Aorta (tissue), 5 donors: ENCODE data around the gene HCST. TPM values are rescaled to one million over a fixed set of nuclear protein-coding genes. Genes with fewer than 3 reads are reported as not detected.

Experiments
- ATAC-seq: fragments of 200-7000 bp; cut with Tn5 transposase; one replicate; pipeline ENCODE4 v1.9.1; 2022; ENCODE audit warnings: moderate library complexity; ENCODE audit not compliant: low FRiP score
- DNase-seq, 2 donors: peaks; one replicate each; pipeline ENCODE4 v3.0.0-alpha.2; 2020
- H3K27ac ChIP-seq, 2 donors: one replicate each; pipeline ENCODE4 v1.5.1; 2013; ENCODE audit warnings: low read length in 2 of 2, mild to moderate bottlenecking in 2 of 2, moderate library complexity in 2 of 2, control low read depth in 1 of 2, inconsistent platforms in 1 of 2, low read depth in 1 of 2
- H3K27me3 ChIP-seq, 2 donors: one replicate each; pipeline ENCODE4 v1.6.1; 2013; ENCODE audit warnings: control low read depth in 1 of 2, low read length in 1 of 2, mild to moderate bottlenecking in 1 of 2, moderate library complexity in 1 of 2; ENCODE audit not compliant: insufficient read depth in 2 of 2, control insufficient read depth in 1 of 2
- H3K36me3 ChIP-seq, 2 donors: one replicate each; pipeline ENCODE4 v1.6.1; 2013; ENCODE audit warnings: control low read depth in 1 of 2, low read length in 1 of 2, mild to moderate bottlenecking in 1 of 2; ENCODE audit not compliant: insufficient read depth in 2 of 2, control insufficient read depth in 1 of 2
- H3K4me1 ChIP-seq, 2 donors: one replicate each; pipeline ENCODE4 v1.6.1; 2013; ENCODE audit warnings: low read length in 2 of 2, control low read depth in 1 of 2, mild to moderate bottlenecking in 1 of 2, moderate library complexity in 1 of 2; ENCODE audit not compliant: insufficient read depth in 2 of 2, control insufficient read depth in 1 of 2
- H3K4me3 ChIP-seq, 2 donors: one replicate each; pipeline ENCODE4 v1.5.1; 2013; ENCODE audit warnings: low read length in 2 of 2, control low read depth in 1 of 2, mild to moderate bottlenecking in 1 of 2
- H3K9me3 ChIP-seq: one replicate; pipeline ENCODE4 v1.6.1; 2013; ENCODE audit warnings: mild to moderate bottlenecking, low read length; ENCODE audit not compliant: control insufficient read depth
- WGBS, 2 donors: extraction: QIAGEN DNeasy Blood & Tissue Kit; methylation state at CpG; one replicate each; pipeline ENCODE4 v1.1.7; 2013; 5-methylcytosine and 5-hydroxymethylcytosine counted together
- intact Hi-C, 2 donors: fragments of 100-400 bp; cut with DNase I; formaldehyde crosslinking; loops; one replicate each; pipeline versions ENCODE4 v1.14.2 to v1.15.0; 2022
- polyA plus RNA-seq, 2 donors: library from polyadenylated mRNA; stranded (reverse); fragments of 200-250 nt; gene quantifications; one replicate each; pipeline ENCODE4 v1.2.3, GENCODE V29; 2013
- total RNA-seq, 2 donors: library from RNA; stranded (reverse); fragmentation: NEBNext Ultra II Directional; extraction: Animal tissue kit (Norgen Biotek cat#: 25700); gene quantifications; one replicate each; pipeline ENCODE4 v1.2.1, GENCODE V29; 2021
- donor health status: healthy with polysubstance abuse.
- donor health status: Bipolar disorder and iron deficiency.
- donor health status: DM: no; HTN: no; CAD: no.
- donor health status: DM: no; HTN: no; CAD: no.
- donor health status: DM: yes; HTN: yes; CAD: no.

The HCST gene
- total and polyA plus RNA-seq, 4 donors = 7.3 to 20.9 (median 18.7) TPM

DNA sequence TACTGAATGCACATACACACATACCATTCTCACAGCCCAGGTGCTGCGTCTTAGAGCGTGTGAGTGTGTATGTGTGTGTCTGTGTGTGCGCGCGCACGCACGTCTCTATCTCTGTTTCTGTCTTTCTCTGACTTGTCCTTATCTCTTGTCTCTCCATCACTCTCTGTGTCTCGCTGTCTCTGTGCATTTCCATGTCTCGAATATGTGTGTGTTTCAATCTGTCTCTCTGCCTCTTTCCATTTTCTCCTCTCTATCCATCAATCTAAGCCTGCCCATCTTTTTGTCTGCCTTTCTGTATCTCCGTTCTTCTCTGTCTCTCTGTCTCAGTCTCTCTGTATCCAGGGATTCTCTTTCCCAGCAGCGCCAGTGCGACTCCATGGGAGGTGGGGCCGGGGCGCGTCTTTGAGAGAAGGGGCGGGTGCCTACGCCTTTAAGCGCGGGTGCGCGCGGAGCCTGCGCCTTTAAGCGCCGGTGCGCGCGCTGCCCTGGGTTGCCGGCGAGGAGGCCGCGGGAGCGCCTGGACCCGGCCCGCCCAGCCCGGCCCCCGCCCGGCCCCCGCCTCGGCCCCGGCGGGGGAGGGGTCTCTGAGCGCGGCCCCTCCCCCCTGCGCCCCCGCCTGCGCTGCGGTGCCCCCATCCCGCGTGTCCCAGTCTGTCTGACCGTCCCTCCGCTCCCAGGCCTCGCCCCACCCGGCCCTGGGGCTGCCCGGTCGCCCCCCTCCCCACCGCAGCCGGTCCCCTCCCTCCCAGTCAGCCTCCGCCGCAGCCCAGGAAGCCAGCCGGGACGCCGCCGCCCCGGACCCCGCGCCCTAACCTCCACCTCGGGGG, 33.8 kb downstream of the HCST start, which contains the start of gene LRFN3:
LRFN3 (plus strand) TSS at position 464 of the 827 bp plus-strand sequence. CDS start 3,052 bp downstream, outside the sequence.
- Histone ChIP-seq H3K4me1 (no peaks in the 10 kb centered on the region), H3K4me3 (peak within 1 kb of the TSS; percentile 47 to 92), H3K9me3 (no peaks in the 10 kb centered on the region), H3K27ac (peak within 1 kb of the TSS in 1 of 2 donors; percentile 30), H3K36me3 (peaks cover 0 to 2% of the 10 kb centered on the region in 2 donors), H3K27me3 (no peaks in the 10 kb centered on the region)
- 1 to 2% methylated on average over 39 to 68 of the region's 68 CpGs for WGBS, 2 donors
- intact Hi-C loops = loop anchor here in 1 of 2 donors (10.0 kb wide), 1 partner anchor 61 kb away; no protein-coding TSS in a partner anchor
- DNase-seq (peak; percentile 82 to 93), ATAC-seq (peak; percentile 42)

DNA sequence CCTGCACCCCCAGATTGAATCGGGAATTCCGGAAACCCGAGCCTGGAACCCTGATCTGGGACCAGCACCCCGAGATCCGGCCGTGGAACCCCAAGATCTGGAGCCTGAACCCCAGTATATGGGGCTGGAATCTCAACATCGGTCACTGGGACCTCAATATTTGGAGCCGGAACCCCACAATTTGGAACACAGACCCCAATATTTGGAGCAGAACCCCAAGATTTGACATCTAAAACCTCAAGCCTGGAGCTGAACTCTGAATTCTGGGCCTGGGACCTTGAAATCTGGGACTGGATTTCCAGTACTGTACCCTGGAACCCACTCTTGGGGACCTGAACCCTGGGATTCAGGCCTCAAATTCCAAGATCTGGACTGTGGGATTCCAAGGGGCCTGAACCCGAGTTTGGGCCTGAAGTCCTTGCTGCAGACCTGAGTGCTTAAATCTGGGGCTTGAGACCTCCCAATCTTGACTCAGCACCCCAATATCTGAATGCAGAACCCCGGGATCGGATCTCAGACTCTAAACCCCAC, 34.5 kb downstream of the HCST start:
- Histone ChIP-seq H3K36me3 (peaks cover 0 to 2% of the 10 kb centered on the region in 2 donors), H3K4me3 (peak overlapping the region; percentile 47 to 92), H3K27ac (no peak overlapping the region), H3K4me1 (no peaks in the 10 kb centered on the region), H3K9me3 (no peaks in the 10 kb centered on the region), H3K27me3 (no peaks in the 10 kb centered on the region)
- DNase-seq = peak in 1 of 2 donors; percentile 26
- ATAC-seq = no peak
- intact Hi-C loops = loop anchor here in 1 of 2 donors (10.0 kb wide), 1 partner anchor 62 kb away; no protein-coding TSS in a partner anchor
- 21 to 23% methylated on average over 11 of the region's 11 CpGs for WGBS, 2 donors

DNA sequence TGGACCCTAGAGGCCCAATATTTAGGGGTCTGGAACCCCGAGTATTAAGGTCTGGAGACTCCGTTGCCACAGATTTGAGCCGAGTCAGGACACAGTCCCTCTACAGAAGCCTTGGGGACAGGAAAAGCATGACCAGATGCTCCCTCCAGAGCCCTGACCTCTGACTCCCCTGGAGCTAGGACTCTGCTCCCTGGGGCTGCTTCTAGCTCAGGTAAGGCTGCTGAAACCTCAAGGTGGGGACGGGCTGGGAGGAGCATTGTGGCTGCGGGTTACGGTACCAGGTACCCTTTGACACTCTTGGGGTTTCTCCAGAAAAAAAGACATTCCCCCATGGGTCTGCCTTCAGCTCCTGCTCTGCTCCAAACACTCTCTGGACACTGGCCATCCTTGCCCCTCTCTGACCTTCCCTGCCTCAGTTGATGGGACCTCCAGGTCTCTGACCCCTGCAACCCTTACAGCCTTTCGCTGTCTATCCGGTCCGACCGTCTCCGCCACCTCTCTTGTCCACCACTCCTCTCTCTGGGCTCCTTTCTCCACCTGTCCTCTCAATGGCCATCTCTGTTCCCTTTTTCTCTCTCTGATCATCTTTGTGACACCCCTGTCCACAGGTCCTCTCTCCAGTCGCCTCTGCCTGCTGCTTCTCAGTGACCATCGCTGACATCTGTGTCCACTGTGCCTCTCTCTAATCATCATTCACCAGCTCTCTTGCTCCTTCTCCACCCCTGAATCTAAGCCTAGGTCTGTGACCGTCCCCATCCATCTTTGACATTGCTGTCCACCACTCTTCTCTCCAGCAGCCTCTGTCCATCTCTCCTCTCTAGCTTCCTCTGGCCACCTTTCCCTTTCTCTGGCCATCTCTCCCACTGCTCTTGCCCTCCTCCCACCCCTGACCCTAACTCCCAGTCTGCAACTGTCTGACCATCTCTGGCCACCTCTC, 35.3 kb downstream of the HCST start:
- ATAC-seq (peak; percentile 3), DNase-seq (peak in 1 of 2 donors; percentile 48)
- H3K36me3 ChIP-seq = peaks cover 0 to 4% of the 10 kb centered on the region in 2 donors
- H3K27me3 ChIP-seq = no peaks in the 10 kb centered on the region
- intact Hi-C loops = loop anchor here in 1 of 2 donors (10.0 kb wide), 1 partner anchor 63 kb away; no protein-coding TSS in a partner anchor
- H3K4me1 ChIP-seq = no peaks in the 10 kb centered on the region
- WGBS, 2 donors = 41 to 43% methylated on average over 14 of the region's 14 CpGs
- H3K27ac ChIP-seq = no peak overlapping the region
- no peaks in the 10 kb centered on the region for H3K9me3 ChIP-seq
- H3K4me3 ChIP-seq = peak overlapping the region in 1 of 2 donors; percentile 47

DNA sequence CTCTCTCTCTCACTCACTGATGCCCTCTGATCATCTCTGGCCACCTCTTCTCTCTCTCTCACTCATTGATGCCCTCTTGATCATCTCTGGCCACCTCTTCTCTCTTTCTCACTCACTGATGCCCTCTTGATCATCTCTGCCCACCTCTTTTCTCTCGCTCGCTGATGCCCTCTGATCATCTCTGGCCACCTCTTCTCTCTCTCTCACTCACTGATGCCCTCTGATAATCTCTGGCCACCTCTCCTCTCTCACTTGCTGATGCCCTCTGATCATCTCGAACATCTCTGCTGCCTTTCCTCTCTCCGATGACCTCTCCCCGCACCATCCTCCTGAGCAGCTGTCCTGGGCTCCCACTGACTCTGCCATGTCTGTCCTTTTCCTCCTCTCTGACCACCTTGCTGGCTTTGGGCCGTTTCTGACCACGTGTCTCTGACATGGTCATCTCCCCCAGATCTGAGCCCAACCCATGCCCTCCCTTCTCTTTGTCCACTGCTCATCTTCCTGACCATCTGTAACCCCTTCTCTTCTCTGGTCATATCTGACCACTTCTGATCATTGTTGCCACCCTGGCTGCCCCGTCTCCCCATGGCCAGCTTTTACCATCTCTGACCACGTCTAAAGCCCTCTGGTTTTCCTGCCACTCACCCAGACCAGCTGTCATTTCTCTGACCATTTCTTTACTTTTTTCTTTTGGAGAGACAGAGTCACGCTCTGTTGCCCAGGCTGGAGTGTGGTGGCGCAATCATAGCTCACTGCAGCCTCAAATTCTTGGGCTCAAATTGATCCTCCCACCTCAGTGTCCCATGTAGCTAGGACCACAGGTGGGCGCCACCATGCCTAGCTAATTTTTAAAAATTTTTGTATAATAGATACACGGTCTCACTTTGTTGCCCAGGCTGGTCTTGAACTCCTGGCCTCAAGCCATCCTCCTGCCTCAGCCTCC, 36.2 kb downstream of the HCST start:
- DNase-seq (peak in 1 of 2 donors; percentile 38), ATAC-seq (no peak)
- Histone ChIP-seq H3K36me3 (peaks cover 0 to 4% of the 10 kb centered on the region in 2 donors), H3K4me1 (no peaks in the 10 kb centered on the region), H3K27ac (no peak overlapping the region), H3K9me3 (no peaks in the 10 kb centered on the region), H3K27me3 (no peaks in the 10 kb centered on the region), H3K4me3 (no peak overlapping the region)
- WGBS, 2 donors = 80 to 81% methylated on average over 13 of the region's 13 CpGs
- intact Hi-C loops = loop anchor here in 1 of 2 donors (10.0 kb wide), 1 partner anchor 64 kb away; no protein-coding TSS in a partner anchor

DNA sequence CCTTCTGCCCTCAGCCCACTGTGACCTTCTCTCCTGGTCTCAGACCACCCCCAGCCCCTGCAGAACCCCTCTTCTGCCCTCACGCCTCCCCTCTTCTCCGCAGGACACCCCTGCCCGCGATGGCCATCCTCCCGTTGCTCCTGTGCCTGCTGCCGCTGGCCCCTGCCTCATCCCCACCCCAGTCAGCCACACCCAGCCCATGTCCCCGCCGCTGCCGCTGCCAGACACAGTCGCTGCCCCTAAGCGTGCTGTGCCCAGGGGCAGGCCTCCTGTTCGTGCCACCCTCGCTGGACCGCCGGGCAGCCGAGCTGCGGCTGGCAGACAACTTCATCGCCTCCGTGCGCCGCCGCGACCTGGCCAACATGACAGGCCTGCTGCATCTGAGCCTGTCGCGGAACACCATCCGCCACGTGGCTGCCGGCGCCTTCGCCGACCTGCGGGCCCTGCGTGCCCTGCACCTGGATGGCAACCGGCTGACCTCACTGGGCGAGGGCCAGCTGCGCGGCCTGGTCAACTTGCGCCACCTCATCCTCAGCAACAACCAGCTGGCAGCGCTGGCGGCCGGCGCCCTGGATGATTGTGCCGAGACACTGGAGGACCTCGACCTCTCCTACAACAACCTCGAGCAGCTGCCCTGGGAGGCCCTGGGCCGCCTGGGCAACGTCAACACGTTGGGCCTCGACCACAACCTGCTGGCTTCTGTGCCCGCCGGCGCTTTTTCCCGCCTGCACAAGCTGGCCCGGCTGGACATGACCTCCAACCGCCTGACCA, 37.2 kb downstream of the HCST start:
- Histone ChIP-seq H3K4me1 (no peaks in the 10 kb centered on the region), H3K27me3 (no peaks in the 10 kb centered on the region), H3K36me3 (peaks cover 0 to 4% of the 10 kb centered on the region in 2 donors), H3K4me3 (no peak overlapping the region), H3K9me3 (no peaks in the 10 kb centered on the region), H3K27ac (no peak overlapping the region)
- DNase-seq (peak in 1 of 2 donors; percentile 73), ATAC-seq (no peak)
- intact Hi-C loops = loop anchor here in 1 of 2 donors (10.0 kb wide), 1 partner anchor 65 kb away; no protein-coding TSS in a partner anchor
- WGBS, 2 donors = 93 to 95% methylated on average over 53 to 55 of the region's 55 CpGs

DNA sequence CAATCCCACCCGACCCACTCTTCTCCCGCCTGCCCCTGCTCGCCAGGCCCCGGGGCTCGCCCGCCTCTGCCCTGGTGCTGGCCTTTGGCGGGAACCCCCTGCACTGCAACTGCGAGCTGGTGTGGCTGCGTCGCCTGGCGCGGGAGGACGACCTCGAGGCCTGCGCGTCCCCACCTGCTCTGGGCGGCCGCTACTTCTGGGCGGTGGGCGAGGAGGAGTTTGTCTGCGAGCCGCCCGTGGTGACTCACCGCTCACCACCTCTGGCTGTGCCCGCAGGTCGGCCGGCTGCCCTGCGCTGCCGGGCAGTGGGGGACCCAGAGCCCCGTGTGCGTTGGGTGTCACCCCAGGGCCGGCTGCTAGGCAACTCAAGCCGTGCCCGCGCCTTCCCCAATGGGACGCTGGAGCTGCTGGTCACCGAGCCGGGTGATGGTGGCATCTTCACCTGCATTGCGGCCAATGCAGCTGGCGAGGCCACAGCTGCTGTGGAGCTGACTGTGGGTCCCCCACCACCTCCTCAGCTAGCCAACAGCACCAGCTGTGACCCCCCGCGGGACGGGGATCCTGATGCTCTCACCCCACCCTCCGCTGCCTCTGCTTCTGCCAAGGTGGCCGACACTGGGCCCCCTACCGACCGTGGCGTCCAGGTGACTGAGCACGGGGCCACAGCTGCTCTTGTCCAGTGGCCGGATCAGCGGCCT, 37.9 kb downstream of the HCST start:
- 95 to 96% methylated on average over 50 to 51 of the region's 51 CpGs for WGBS, 2 donors
- H3K36me3 ChIP-seq = peaks cover 0 to 6% of the 10 kb centered on the region in 2 donors
- ATAC-seq = no peak
- H3K27me3 ChIP-seq = no peaks in the 10 kb centered on the region
- peak in 1 of 2 donors; percentile 71 for DNase-seq
- no peak overlapping the region for H3K27ac ChIP-seq
- no peaks in the 10 kb centered on the region for H3K9me3 ChIP-seq
- intact Hi-C loops = no loop called here
- no peaks in the 10 kb centered on the region for H3K4me1 ChIP-seq
- H3K4me3 ChIP-seq = no peak overlapping the region

GRCh38 chr19:35940839-35941238, 38.5 kb downstream of the HCST start:
- no peaks in the 10 kb centered on the region for H3K27me3 ChIP-seq
- H3K4me3 ChIP-seq = no peak overlapping the region
- 61 to 67% methylated on average over 4 of the region's 4 CpGs for WGBS, 2 donors
- H3K9me3 ChIP-seq = no peaks in the 10 kb centered on the region
- intact Hi-C loops = no loop called here
- ATAC-seq (no peak), DNase-seq (no peak)
- peaks cover 0 to 6% of the 10 kb centered on the region in 2 donors for H3K36me3 ChIP-seq
- no peaks in the 10 kb centered on the region for H3K4me1 ChIP-seq
- H3K27ac ChIP-seq = no peak overlapping the region
